Bronchial epithelial cell (primary cell): ENCODE data around the gene RGS17. TPM values are rescaled to one million over a fixed set of nuclear protein-coding genes. Genes with fewer than 3 reads are reported as not detected.

ENCODE experiments used
- DNase-seq: peaks from one replicate; pipeline ENCODE4 v3.0.0-alpha.2; 2010; ENCODE audit warnings: low read depth
- FAIRE-seq: peaks from 2 replicates; lab custom pipeline; 2011; peaks lifted over from hg19 to GRCh38; lab: Jason Lieb, UNC
- H3K27me3 ChIP-seq: 2 replicates; pipeline ENCODE4 v1.5.1; 2011; ENCODE audit warnings: low read length; ENCODE audit not compliant: control insufficient read depth, insufficient read depth
- H3K36me3 ChIP-seq: 2 replicates; pipeline ENCODE4 v1.5.1; 2011; ENCODE audit warnings: low read length; ENCODE audit not compliant: control insufficient read depth, insufficient read depth
- H3K4me3 ChIP-seq: 2 replicates; pipeline ENCODE4 v1.5.1; 2011; ENCODE audit warnings: mild to moderate bottlenecking, low read depth, low read length, control low read depth
- CTCF ChIP-seq: IDR thresholded peaks from 2 replicates; pipeline ENCODE4 v1.5.1; 2011; ENCODE audit warnings: mild to moderate bottlenecking, moderate library complexity, low read length, control low read depth, inconsistent platforms; ENCODE audit not compliant: insufficient read depth, severe bottlenecking
- total RNA-seq: library from RNA; depleted of rRNA; stranded (reverse); fragments of >200 nt; gene quantifications from 2 replicates; pipeline ENCODE4 v1.2.1, GENCODE V29; 2014

The RGS17 gene
- total RNA-seq, 1 donor from 2014 or later: 2.9 TPM

- Histone ChIP-seq H3K4me3 (peak overlapping the region; percentile 50), H3K27me3 (no peaks in the 10 kb centered on the region), H3K36me3 (no peaks in the 10 kb centered on the region)
- no peak for DNase-seq
- FAIRE-seq: no peak
- no peak for TF ChIP-seq CTCF
These were observed 506 bp downstream of the RGS17 start for GRCh38 chr6:153130515-153131036.

- no peak for TF ChIP-seq CTCF
- Histone ChIP-seq H3K4me3 (peak overlapping the region; percentile 50), H3K27me3 (no peaks in the 10 kb centered on the region), H3K36me3 (no peaks in the 10 kb centered on the region)
- FAIRE-seq (no peak), DNase-seq (no peak)
These were observed 1.1 kb downstream of the RGS17 start for GRCh38 chr6:153129873-153130514.

GRCh38 chr6:153126218-153126617 is 4.9 kb downstream of the RGS17 start:
- no peak overlapping the region for H3K4me3 ChIP-seq
- FAIRE-seq: no peak
- TF ChIP-seq CTCF: no peak
- no peaks in the 10 kb centered on the region for H3K27me3 ChIP-seq
- H3K36me3 ChIP-seq: no peaks in the 10 kb centered on the region
- no peak for DNase-seq

- no peak overlapping the region for H3K4me3 ChIP-seq
- DNase-seq (peak; percentile 64), FAIRE-seq (no peak)
- no peaks in the 10 kb centered on the region for H3K27me3 ChIP-seq
- H3K36me3 ChIP-seq: no peaks in the 10 kb centered on the region
- TF ChIP-seq CTCF: no peak
These were observed 6.0 kb downstream of the RGS17 start for GRCh38 chr6:153125032-153125431.

DNA sequence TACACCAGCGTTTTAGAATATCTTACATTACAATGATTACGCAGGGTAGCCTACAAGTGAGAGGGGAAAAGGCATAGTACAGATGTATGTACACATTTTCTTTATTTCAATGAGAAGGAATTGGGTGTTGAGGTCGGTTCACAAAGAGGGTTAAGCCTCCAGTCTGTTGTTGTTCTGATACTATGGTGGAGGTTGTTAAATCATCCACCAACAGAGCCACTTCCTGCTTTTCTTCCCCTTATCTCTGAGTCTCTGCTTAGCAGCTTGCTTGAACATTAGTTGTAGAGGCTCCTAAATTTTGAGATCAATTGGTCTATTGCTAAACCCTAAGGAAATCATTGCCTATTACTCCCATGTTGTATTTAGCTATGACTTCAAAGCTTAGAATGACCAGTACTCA is 7.3 kb downstream of the RGS17 start:
- no peak for DNase-seq
- FAIRE-seq: no peak
- H3K27me3 ChIP-seq: no peaks in the 10 kb centered on the region
- TF ChIP-seq CTCF: no peak
- no peak overlapping the region for H3K4me3 ChIP-seq
- no peaks in the 10 kb centered on the region for H3K36me3 ChIP-seq

GRCh38 chr6:153121311-153121710 is 9.8 kb downstream of the RGS17 start:
- Histone ChIP-seq H3K4me3 (no peak overlapping the region), H3K27me3 (no peaks in the 10 kb centered on the region), H3K36me3 (no peaks in the 10 kb centered on the region)
- no peak for DNase-seq
- TF ChIP-seq CTCF: no peak
- no peak for FAIRE-seq
